Peyer's patch (tissue), 4 donors: Measurements from ENCODE around the gene THOC1. TPM values are rescaled to one million over a fixed set of nuclear protein-coding genes. Genes with fewer than 3 reads are reported as not detected.

ENCODE experiments used
- DNase-seq, 3 donors: peaks; one replicate each; pipeline ENCODE4 v3.0.0-alpha.2; 2017 to 2019
- H3K27ac ChIP-seq, 4 donors: fragments of 200-600 bp; sonication (generic); one replicate each; pipeline ENCODE4 v1.5.1; 2016 to 2019
- H3K27me3 ChIP-seq, 2 donors: fragments of 200-600 bp; sonication (generic); one replicate each; pipeline ENCODE4 v1.5.1; 2019
- H3K36me3 ChIP-seq, 3 donors: fragments of 200-600 bp; sonication (generic); one replicate each; pipeline ENCODE4 v1.5.1; 2016 to 2019
- H3K4me1 ChIP-seq, 4 donors: fragments of 200-600 bp; sonication (generic); one replicate each; pipeline ENCODE4 v1.5.1; 2016 to 2019
- H3K4me3 ChIP-seq, 4 donors: fragments of 200-600 bp; sonication (generic); 1 replicate in 3 of 4; 2 replicates in 1 of 4; pipeline ENCODE4 v1.5.1; 2016 to 2019; ENCODE audit warnings: mild to moderate bottlenecking in 1 of 4
- H3K9me3 ChIP-seq, 4 donors: fragments of 200-600 bp; sonication (generic); one replicate each; pipeline ENCODE4 v1.5.1; 2016 to 2019; ENCODE audit warnings: mild to moderate bottlenecking in 1 of 4
- CTCF ChIP-seq, 6 experiments: fragments of 450-650 bp in 4 of 6; fragments of 200-600 bp in 2 of 6; sonication (generic) in 1 of 6; IDR thresholded peaks; one replicate each; pipeline ENCODE4 v1.5.1; 2017 to 2019; ENCODE audit warnings: antibody characterized with exemption in 6 of 6, mild to moderate bottlenecking in 3 of 6, moderate library complexity in 1 of 6
- POLR2A ChIP-seq, 2 donors: fragments of 450-650 bp; IDR thresholded peaks; one replicate each; pipeline ENCODE4 v1.5.1; 2017; ENCODE audit warnings: antibody characterized with exemption in 2 of 2, mild to moderate bottlenecking in 2 of 2, moderate library complexity in 2 of 2
- total RNA-seq, 4 donors: library from RNA; depleted of rRNA; stranded (reverse); fragments of >200 nt; gene quantifications; one replicate each; pipeline ENCODE4 v1.1.0, GENCODE V29; 2016

The THOC1 gene
- total RNA-seq, 4 donors from 2014 or later: 43.3 to 125 (median 49.3) TPM

- H3K27me3 ChIP-seq: no peaks in the 10 kb centered on the region
- H3K9me3 ChIP-seq: no peaks in the 10 kb centered on the region
- H3K36me3 ChIP-seq: peaks cover 0 to 32% (median 0%) of the 10 kb centered on the region in 3 donors
- H3K4me1 ChIP-seq: no peaks in the 10 kb centered on the region
- no peak for TF ChIP-seq CTCF (IDR thresholded peaks at IDR 0.05)
- TF ChIP-seq POLR2A (IDR thresholded peaks at IDR 0.05): no peak
- DNase-seq: no peak
- H3K4me3 ChIP-seq: no peak overlapping the region
- H3K27ac ChIP-seq: no peak overlapping the region
These were observed 39.9 kb downstream of the THOC1 start for GRCh38 chr18:227902-228301.

- Histone ChIP-seq H3K27ac (no peak overlapping the region), H3K9me3 (no peaks in the 10 kb centered on the region), H3K4me1 (no peaks in the 10 kb centered on the region), H3K4me3 (no peak overlapping the region), H3K27me3 (no peaks in the 10 kb centered on the region), H3K36me3 (peaks cover 0 to 37% (median 0%) of the 10 kb centered on the region in 3 donors)
- TF ChIP-seq CTCF (IDR thresholded peaks at IDR 0.05) (no peak), POLR2A (IDR thresholded peaks at IDR 0.05) (no peak)
- DNase-seq: no peak
These were observed 40.5 kb downstream of the THOC1 start for GRCh38 chr18:227374-227773.

- TF ChIP-seq POLR2A (IDR thresholded peaks at IDR 0.05): no peak
- no peak for TF ChIP-seq CTCF (IDR thresholded peaks at IDR 0.05)
- DNase-seq: no peak
- Histone ChIP-seq H3K36me3 (peaks cover 0 to 44% (median 0%) of the 10 kb centered on the region in 3 donors), H3K4me3 (no peak overlapping the region), H3K4me1 (no peaks in the 10 kb centered on the region), H3K27ac (no peak overlapping the region), H3K9me3 (no peaks in the 10 kb centered on the region), H3K27me3 (no peaks in the 10 kb centered on the region)
These were observed 42.1 kb downstream of the THOC1 start for GRCh38 chr18:225745-226144.

GRCh38 chr18:220708-221107 lies 47.1 kb downstream of the THOC1 start:
- no peaks in the 10 kb centered on the region for H3K4me1 ChIP-seq
- peaks cover 0 to 65% (median 0%) of the 10 kb centered on the region in 3 donors for H3K36me3 ChIP-seq
- DNase-seq: no peak
- no peaks in the 10 kb centered on the region for H3K27me3 ChIP-seq
- no peak overlapping the region for H3K27ac ChIP-seq
- H3K4me3 ChIP-seq: no peak overlapping the region
- H3K9me3 ChIP-seq: no peaks in the 10 kb centered on the region
- no peak for TF ChIP-seq POLR2A (IDR thresholded peaks at IDR 0.05)
- TF ChIP-seq CTCF (IDR thresholded peaks at IDR 0.05): no peak

- Histone ChIP-seq H3K27ac (no peak overlapping the region), H3K4me3 (no peak overlapping the region), H3K9me3 (no peaks in the 10 kb centered on the region), H3K27me3 (no peaks in the 10 kb centered on the region), H3K36me3 (peaks cover 0 to 63% (median 0%) of the 10 kb centered on the region in 3 donors), H3K4me1 (no peaks in the 10 kb centered on the region)
- DNase-seq: no peak
- no peak for TF ChIP-seq POLR2A (IDR thresholded peaks at IDR 0.05)
- TF ChIP-seq CTCF (IDR thresholded peaks at IDR 0.05): no peak
These were observed 50.1 kb downstream of the THOC1 start for GRCh38 chr18:217532-218336.
